GM12878 (cell line): ENCODE results near the gene ADAMTS6. TPM values are rescaled to one million over a fixed set of nuclear protein-coding genes. Genes with fewer than 3 reads are reported as not detected.

Experiments used
- ATAC-seq: fragments of 200-7000 bp; cut with Tn5 transposase; 3 replicates; pipeline ENCODE4 v1.9.1; 2020; ENCODE audit warnings: mild to moderate bottlenecking, moderate library complexity
- BruUV-seq: library from RNA; stranded (reverse); fragments of 400-500 nt; replicated peaks from 2 replicates; lab custom pipeline; 2021; lab: Mats Ljungman, UMichigan
- CTCF ChIA-PET: fragments of 300-600 bp; sonication (Branson Sonifier 250); formaldehyde crosslinking; extraction: SDS; loops from one replicate; lab custom pipeline; 2021; ENCODE audit warnings: inconsistent platforms; lab: Yijun Ruan, JAX
- POLR2A ChIA-PET: fragments of 350-600 bp; formaldehyde crosslinking; extraction: SDS; loops from one replicate; lab custom pipeline; 2021; ENCODE audit warnings: inconsistent platforms; lab: Charles Lee
- RAD21 ChIA-PET: fragments of 300-600 bp; sonication (Branson Sonifier 250); formaldehyde crosslinking; loops from one replicate; lab custom pipeline; 2023; ENCODE audit warnings: antibody characterized with exemption; ENCODE audit not compliant: unreplicated experiment; lab: Charles Lee
- SMC1A ChIA-PET: fragments of 300-600 bp; sonication (Branson Sonifier 250); formaldehyde crosslinking; loops from one replicate; lab custom pipeline; 2023; ENCODE audit not compliant: unreplicated experiment, uncharacterized antibody; lab: Charles Lee
- DNase-seq: peaks from one replicate; pipeline ENCODE4 v3.0.0-alpha.2; 2011; ENCODE audit warnings: low read depth, low spot score
- FAIRE-seq: peaks from 3 replicates; lab custom pipeline; 2011; peaks lifted over from hg19 to GRCh38; lab: Jason Lieb, UNC
- H2AFZ ChIP-seq: 2 replicates; pipeline ENCODE4 v1.6.0; 2011; ENCODE audit warnings: low read depth, low read length, control low read depth; ENCODE audit not compliant: control insufficient read depth
- H3K27ac ChIP-seq: 2 replicates; pipeline ENCODE4 v1.5.1; 2011; ENCODE audit warnings: control low read depth; ENCODE audit not compliant: control insufficient read depth, insufficient read depth
- H3K27me3 ChIP-seq, 2 experiments: replicated peaks in 1 of 2; 2 replicates each; pipeline versions ENCODE4 v1.6.0 to v1.6.1; 2011; ENCODE audit warnings: low read length in 1 of 2; ENCODE audit not compliant: control insufficient read depth in 2 of 2, insufficient read depth in 2 of 2
- H3K36me3 ChIP-seq, 2 experiments: 2 replicates each; pipeline ENCODE4 v1.5.1; 2011; ENCODE audit warnings: low read length in 1 of 2; ENCODE audit not compliant: control insufficient read depth in 2 of 2, insufficient read depth in 2 of 2
- H3K4me1 ChIP-seq: 2 replicates; pipeline ENCODE4 v1.6.1; 2011; ENCODE audit warnings: mild to moderate bottlenecking, low read length, moderate library complexity, mixed read lengths; ENCODE audit not compliant: control insufficient read depth, insufficient read depth
- H3K4me2 ChIP-seq: 2 replicates; pipeline ENCODE4 v1.6.0; 2011; ENCODE audit warnings: control low read depth; ENCODE audit not compliant: control insufficient read depth, insufficient read depth
- H3K4me3 ChIP-seq: fragments of 200-600 bp; sonication (generic); 2 replicates; pipeline ENCODE4 v1.5.1; 2016
- H3K79me2 ChIP-seq: 2 replicates; pipeline ENCODE4 v1.6.0; 2011; ENCODE audit warnings: low read length; ENCODE audit not compliant: control insufficient read depth, insufficient read depth
- H3K9ac ChIP-seq: 2 replicates; pipeline ENCODE4 v1.8.0; 2011; ENCODE audit warnings: low read length, control low read depth, mixed read lengths; ENCODE audit not compliant: control insufficient read depth, insufficient read depth
- H3K9me3 ChIP-seq: replicated peaks from 3 replicates; pipeline ENCODE4 v1.5.1; 2011; ENCODE audit warnings: mild to moderate bottlenecking, low read length; ENCODE audit not compliant: control insufficient read depth, insufficient read depth
- H4K20me1 ChIP-seq: 2 replicates; pipeline ENCODE4 v1.6.0; 2011; ENCODE audit not compliant: control insufficient read depth, insufficient read depth
- CEBPZ ChIP-seq: fragments of 150-350 bp; IDR thresholded peaks from 2 replicates; pipeline ENCODE4 v1.6.1; 2016; ENCODE audit warnings: low read depth, low read length
- E2F8 ChIP-seq: fragments of 450-650 bp; IDR thresholded peaks from 2 replicates; pipeline ENCODE4 v1.6.1; 2018; ENCODE audit warnings: mild to moderate bottlenecking, low read depth, moderate library complexity; ENCODE audit not compliant: partially characterized antibody
- IRF5 ChIP-seq: fragments of 450-650 bp; IDR thresholded peaks from 2 replicates; pipeline ENCODE4 v1.6.1; 2017; ENCODE audit warnings: borderline replicate concordance
- KLF5 ChIP-seq: fragments of 450-650 bp; IDR thresholded peaks from 2 replicates; pipeline ENCODE4 v1.6.1; 2014; ENCODE audit warnings: mild to moderate bottlenecking; ENCODE audit not compliant: partially characterized antibody
- LARP7 ChIP-seq: fragments of 450-650 bp; IDR thresholded peaks from 2 replicates; pipeline ENCODE4 v1.6.1; 2017; ENCODE audit warnings: mild to moderate bottlenecking
- MTA2 ChIP-seq: fragments of 450-650 bp; IDR thresholded peaks from 2 replicates; pipeline ENCODE4 v1.6.1; 2016; ENCODE audit warnings: low read depth, mild to moderate bottlenecking, moderate library complexity
- NFYB ChIP-seq: IDR thresholded peaks from 2 replicates; pipeline ENCODE4 v1.6.1; 2011; ENCODE audit warnings: low read depth, mild to moderate bottlenecking, low read length, improper control_type of control experiment, moderate library complexity; ENCODE audit not compliant: insufficient read depth
- PAX5 ChIP-seq: IDR thresholded peaks from 2 replicates; pipeline ENCODE4 v1.6.1; 2011; ENCODE audit warnings: low read depth, low read length, borderline replicate concordance
- SIN3A ChIP-seq: IDR thresholded peaks from 2 replicates; pipeline ENCODE4 v1.6.1; 2012; ENCODE audit warnings: low read depth, low read length, improper control_type of control experiment
- TARDBP ChIP-seq: IDR thresholded peaks from 2 replicates; pipeline ENCODE4 v1.6.1; 2016; ENCODE audit warnings: borderline replicate concordance
- ZNF274 ChIP-seq: IDR thresholded peaks from one replicate; pipeline ENCODE4 v1.8.0; 2011; ENCODE audit not compliant: insufficient read length, insufficient read depth
- WGBS: methylation state at CpG from one replicate; pipeline ENCODE4 v1.1.6; 2016; ENCODE audit warnings: low lambda C conversion rate; ENCODE audit not compliant: insufficient replicate concordance, insufficient coverage; ENCODE audit errors: missing lambda C conversion rate; 5-methylcytosine and 5-hydroxymethylcytosine counted together
- in situ Hi-C: fragments of 300-500 bp; cut with MboI; formaldehyde crosslinking; loops from 9 replicates; pipeline ENCODE4 v1.14.3; 2018; ENCODE audit warnings: mixed read lengths
- intact Hi-C: fragments of 100-400 bp; cut with micrococcal nuclease; formaldehyde crosslinking; loops from one replicate; pipeline ENCODE4 v1.14.2; 2022; ENCODE audit not compliant: unreplicated experiment
- polyA plus RNA-seq, 11 experiments: library from polyadenylated mRNA; depleted of rRNA in 4 of 11; unstranded in 6 of 11; stranded (reverse) in 5 of 11; fragments of >200 nt; fragmentation: Nextera tagmentation in 4 of 11; fragmentation: Illumina TruSeq in 1 of 11; extraction: Ambion mirVana in 4 of 11; extraction: Trizol in 1 of 11; gene quantifications; 1 replicate in 1 of 11; 2 replicates in 10 of 11; pipeline versions ENCODE4 v1.2.1 to v1.2.3, GENCODE V29; 2011 to 2016; ENCODE audit warnings: inconsistent platforms in 2 of 11, missing spikeins in 2 of 11, low read depth in 1 of 11
- total RNA-seq, 4 experiments: library from RNA; depleted of rRNA in 3 of 4; stranded (reverse); fragments of >200 nt in 3 of 4; fragmentation: Illumina TruSeq in 1 of 4; extraction: Trizol in 1 of 4; gene quantifications; 2 replicates each; pipeline versions ENCODE4 v1.2.1 to v1.2.3, GENCODE V29; 2013 to 2021
- TF ChIP-seq, protein P1 (sequence below): fragments of 450-650 bp; formaldehyde crosslinking; IDR thresholded peaks from 2 replicates; pipeline ENCODE4 v1.4.0; 2022; ENCODE audit warnings: mild to moderate bottlenecking, moderate library complexity

ADAMTS6 gene
- total and polyA plus RNA-seq, 10 of the 15 experiments (the other 5 are each of a cell fraction or from before 2014, with no cell fraction given): 1.1 to 12.3 (median 6.5) TPM

DNA sequence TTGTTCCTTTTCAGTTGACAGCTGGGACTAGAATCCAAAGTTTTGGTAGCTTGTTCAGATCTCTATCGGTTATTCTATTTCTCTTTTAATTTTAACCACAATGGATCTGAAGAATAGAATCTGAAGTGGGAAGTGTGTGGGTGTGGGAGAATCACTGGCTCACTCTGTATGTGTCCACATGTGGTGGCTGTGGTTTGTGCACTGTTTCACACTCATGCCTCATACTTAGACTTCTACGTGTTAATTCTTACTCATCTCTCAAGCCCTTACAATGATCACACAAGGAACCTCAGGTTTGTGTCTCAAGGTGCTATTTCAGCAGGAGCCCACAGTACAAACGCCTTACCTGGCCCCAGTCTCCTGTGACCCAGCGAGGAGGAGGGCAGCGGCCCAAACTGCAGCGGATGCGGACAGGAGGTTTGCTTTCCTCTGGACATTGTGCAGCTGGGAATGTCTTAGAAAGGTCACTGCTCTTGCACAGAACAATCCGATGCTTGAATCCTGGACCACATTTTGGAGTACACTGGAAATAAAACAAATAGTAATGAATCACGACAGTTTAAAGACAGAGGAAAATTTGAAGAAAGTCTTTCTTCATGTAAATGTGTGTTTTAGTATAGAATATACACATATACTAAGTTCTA is 309.1 kb downstream of the ADAMTS6 start:
- 58% methylated on average over 9 of the region's 9 CpGs for WGBS
- ChIA-PET CTCF (interaction anchor here (0.8 kb wide), 1 partner anchor 29 kb away, joined by 3 read pairs; no protein-coding TSS in a partner anchor), RAD21 (interaction anchor here (1.0 kb wide), 1 partner anchor 10 kb away, joined by 3 read pairs; no protein-coding TSS in a partner anchor), SMC1A (interaction anchor here (0.8 to 2.2 kb wide), 3 partner anchors 21 to 310 kb away, joined by 3 to 8 read pairs (median 4); no protein-coding TSS in a partner anchor), POLR2A (interaction anchor here (0.7 kb wide), 2 partner anchors 19 to 251 kb away, joined by 3 to 4 read pairs; no protein-coding TSS in a partner anchor)
- intact Hi-C loops: no loop called here
- Histone ChIP-seq H3K9ac (no peak overlapping the region), H3K36me3 (no peaks in the 10 kb centered on the region), H3K9me3 (no peaks in the 10 kb centered on the region), H4K20me1 (no peaks in the 10 kb centered on the region), H3K4me2 (no peak overlapping the region), H2AFZ (no peak overlapping the region), H3K4me3 (no peak overlapping the region), H3K79me2 (no peaks in the 10 kb centered on the region), H3K27me3 (no peaks in the 10 kb centered on the region), H3K4me1 (peaks cover 3% of the 10 kb centered on the region; the same call in 1 of the 2 replicates), H3K27ac (no peak overlapping the region)
- peak; percentile 99 for ATAC-seq
- BruUV-seq: no TSS peak
- DNase-seq: peak; percentile 48
- FAIRE-seq: peak; percentile 96
- in situ Hi-C loops: no loop called here
- TF ChIP-seq E2F8 (no peak), KLF5 (no peak), SIN3A (no peak), TARDBP (no peak), NFYB (no peak), CEBPZ (no peak), PAX5 (peak; percentile 65; the same call in 1 of the 2 replicates), LARP7 (no peak), ZNF274 (no peak), MTA2 (peak; percentile 83), IRF5 (no peak)
- TF ChIP-seq, protein P1, sequence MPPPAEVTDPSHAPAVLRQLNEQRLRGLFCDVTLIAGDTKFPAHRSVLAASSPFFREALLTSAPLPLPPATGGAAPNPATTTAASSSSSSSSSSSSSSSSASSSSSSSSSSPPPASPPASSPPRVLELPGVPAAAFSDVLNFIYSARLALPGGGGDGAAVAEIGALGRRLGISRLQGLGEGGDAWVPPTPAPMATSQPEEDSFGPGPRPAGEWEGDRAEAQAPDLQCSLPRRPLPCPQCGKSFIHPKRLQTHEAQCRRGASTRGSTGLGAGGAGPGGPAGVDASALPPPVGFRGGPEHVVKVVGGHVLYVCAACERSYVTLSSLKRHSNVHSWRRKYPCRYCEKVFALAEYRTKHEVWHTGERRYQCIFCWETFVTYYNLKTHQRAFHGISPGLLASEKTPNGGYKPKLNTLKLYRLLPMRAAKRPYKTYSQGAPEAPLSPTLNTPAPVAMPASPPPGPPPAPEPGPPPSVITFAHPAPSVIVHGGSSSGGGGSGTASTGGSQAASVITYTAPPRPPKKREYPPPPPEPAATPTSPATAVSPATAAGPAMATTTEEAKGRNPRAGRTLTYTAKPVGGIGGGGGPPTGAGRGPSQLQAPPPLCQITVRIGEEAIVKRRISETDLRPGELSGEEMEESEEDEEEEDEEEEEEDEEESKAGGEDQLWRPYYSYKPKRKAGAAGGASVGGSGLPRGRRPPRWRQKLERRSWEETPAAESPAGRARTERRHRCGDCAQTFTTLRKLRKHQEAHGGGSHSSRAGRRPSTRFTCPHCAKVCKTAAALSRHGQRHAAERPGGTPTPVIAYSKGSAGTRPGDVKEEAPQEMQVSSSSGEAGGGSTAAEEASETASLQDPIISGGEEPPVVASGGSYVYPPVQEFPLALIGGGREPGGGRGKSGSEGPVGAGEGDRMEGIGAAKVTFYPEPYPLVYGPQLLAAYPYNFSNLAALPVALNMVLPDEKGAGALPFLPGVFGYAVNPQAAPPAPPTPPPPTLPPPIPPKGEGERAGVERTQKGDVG (CRISPR knock-in tag): no peak
